Neural cell (in vitro differentiated cells): ENCODE data around the gene NRCAM. TPM values are rescaled to one million over a fixed set of nuclear protein-coding genes. Genes with fewer than 3 reads are reported as not detected.

Source experiments
- H2AFZ ChIP-seq: fragments of 200-600, 300-800 bp; sonication (generic), shearing (Covaris generic); 2 replicates; pipeline ENCODE4 v1.6.0; 2014; ENCODE audit warnings: low read depth, mild to moderate bottlenecking, antibody characterized with exemption, low read length, moderate library complexity
- H3F3A ChIP-seq: fragments of 200-600 bp; shearing (Covaris generic); 2 replicates; pipeline ENCODE4 v1.6.1; 2016; ENCODE audit warnings: mild to moderate bottlenecking, moderate library complexity, mixed read lengths, antibody characterized with exemption, low read length; ENCODE audit not compliant: insufficient read depth, poor library complexity, severe bottlenecking
- H3K27ac ChIP-seq: fragments of 200-600, 300-800 bp; sonication (generic), shearing (Covaris generic); 2 replicates; pipeline ENCODE4 v1.5.1; 2014; ENCODE audit warnings: mild to moderate bottlenecking, low read length, moderate library complexity
- H3K27me3 ChIP-seq: fragments of 300-800, 200-600 bp; sonication (generic), shearing (Covaris generic); 2 replicates; pipeline ENCODE4 v1.6.0; 2014; ENCODE audit warnings: mild to moderate bottlenecking, low read depth, low read length, moderate library complexity; ENCODE audit not compliant: insufficient read depth
- H3K36me3 ChIP-seq: fragments of 300-800, 200-600 bp; sonication (generic), shearing (Covaris generic); 2 replicates; pipeline ENCODE4 v1.5.1; 2014; ENCODE audit warnings: mild to moderate bottlenecking, antibody characterized with exemption, low read length, moderate library complexity; ENCODE audit not compliant: insufficient read depth
- H3K4me2 ChIP-seq: fragments of 300-800, 200-600 bp; sonication (generic), shearing (Covaris generic); 2 replicates; pipeline ENCODE4 v1.6.0; 2014; ENCODE audit warnings: mild to moderate bottlenecking, low read length
- H3K4me3 ChIP-seq: fragments of 300-800, 200-600 bp; sonication (generic), shearing (Covaris generic); 2 replicates; pipeline ENCODE4 v1.5.1; 2014; ENCODE audit warnings: mild to moderate bottlenecking, low read length, moderate library complexity
- H3K79me2 ChIP-seq: fragments of 200-600 bp; shearing (Covaris generic); replicated peaks from 2 replicates; pipeline ENCODE4 v1.6.0; 2014; ENCODE audit warnings: mild to moderate bottlenecking, low read length, moderate library complexity; ENCODE audit not compliant: insufficient read depth
- H3K9ac ChIP-seq: fragments of 300-800, 200-600 bp; sonication (generic), shearing (Covaris generic); 2 replicates; pipeline ENCODE4 v1.6.1; 2016; ENCODE audit warnings: mild to moderate bottlenecking, low read length, mixed read lengths
- H3K9me2 ChIP-seq: fragments of 200-600 bp; shearing (Covaris generic); 2 replicates; pipeline ENCODE4 v1.6.1; 2016; ENCODE audit warnings: mild to moderate bottlenecking, low read length, mixed read lengths; ENCODE audit not compliant: insufficient read depth
- H3K9me3 ChIP-seq: fragments of 200-600, 300-800 bp; sonication (generic), shearing (Covaris generic); 2 replicates; pipeline ENCODE4 v1.6.1; 2016; ENCODE audit warnings: mild to moderate bottlenecking, mixed run types, low read length, moderate library complexity, mixed read lengths
- H4K20me1 ChIP-seq: fragments of 200-600 bp; shearing (Covaris generic); 2 replicates; pipeline ENCODE4 v1.6.1; 2016; ENCODE audit warnings: mild to moderate bottlenecking, mixed run types; ENCODE audit not compliant: insufficient read depth
- EP300 ChIP-seq: fragments of 450-650 bp; conservative IDR thresholded peaks from 2 replicates; pipeline ENCODE4 v1.6.1; 2014; ENCODE audit warnings: antibody characterized with exemption, mild to moderate bottlenecking, moderate library complexity; ENCODE audit not compliant: poor library complexity, severe bottlenecking
- EZH2 ChIP-seq: fragments of 200-600, 300-800 bp; shearing (Covaris generic), sonication (generic); IDR thresholded peaks from 2 replicates; pipeline ENCODE4 v1.6.1; 2014; ENCODE audit warnings: antibody characterized with exemption, low read length, borderline replicate concordance, mild to moderate bottlenecking; ENCODE audit not compliant: insufficient read depth, poor library complexity, severe bottlenecking
- MXI1 ChIP-seq: fragments of 450-650 bp; conservative IDR thresholded peaks from 2 replicates; pipeline ENCODE4 v1.6.1; 2014; ENCODE audit warnings: antibody characterized with exemption, mild to moderate bottlenecking; ENCODE audit not compliant: poor library complexity, severe bottlenecking
- POLR2AphosphoS5 ChIP-seq: IDR thresholded peaks from 2 replicates; pipeline ENCODE4 v1.6.1; 2012
- RAD21 ChIP-seq: fragments of 450-650 bp; conservative IDR thresholded peaks from 2 replicates; pipeline ENCODE4 v1.6.1; 2014; ENCODE audit warnings: antibody characterized with exemption, mild to moderate bottlenecking, moderate library complexity
- SMC3 ChIP-seq: fragments of 450-650 bp; conservative IDR thresholded peaks from 2 replicates; pipeline ENCODE4 v1.6.1; 2014; ENCODE audit warnings: antibody characterized with exemption, mild to moderate bottlenecking, moderate library complexity; ENCODE audit not compliant: poor library complexity
- TAF1 ChIP-seq: IDR thresholded peaks from 2 replicates; pipeline ENCODE4 v1.6.1; 2012; ENCODE audit warnings: low read depth
- polyA plus RNA-seq: library from polyadenylated mRNA; depleted of rRNA; stranded (reverse); fragments of >200 nt; gene quantifications from 2 replicates; pipeline ENCODE4 v1.2.3, GENCODE V29; 2014
- TF ChIP-seq, protein P1 (sequence below): fragments of 450-650 bp; IDR thresholded peaks from 2 replicates; pipeline ENCODE4 v1.5.1; 2014; ENCODE audit warnings: antibody characterized with exemption, mild to moderate bottlenecking, moderate library complexity; ENCODE audit not compliant: poor library complexity, severe bottlenecking
- TF ChIP-seq, protein P2 (sequence below): IDR thresholded peaks from 2 replicates; pipeline ENCODE4 v1.6.1; 2012; ENCODE audit warnings: borderline replicate concordance

Gene NRCAM
- polyA plus RNA-seq, 1 donor from 2014 or later: 90.9 TPM

DNA sequence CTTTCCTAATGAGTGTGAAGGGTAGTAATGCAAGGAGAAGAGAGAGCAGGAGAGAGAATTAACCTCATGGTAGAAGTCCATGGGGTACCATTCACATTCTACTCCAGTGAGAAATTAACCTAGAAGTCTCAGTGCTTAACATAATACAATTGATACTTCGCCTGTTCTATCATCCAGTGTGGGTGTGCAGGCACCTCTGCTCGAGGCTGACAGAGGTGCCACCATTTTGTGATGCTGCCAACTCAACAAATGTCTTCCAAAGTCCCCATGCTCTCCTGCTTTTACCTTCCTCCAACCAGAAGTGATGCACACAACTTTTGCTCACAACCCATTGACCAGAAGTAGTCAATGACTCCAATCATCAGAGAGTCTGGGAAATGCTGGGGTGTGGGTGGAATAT, 207.8 kb downstream of the NRCAM start:
- no peak overlapping the region for H3K4me2 ChIP-seq
- no peaks in the 10 kb centered on the region for H3F3A ChIP-seq
- no peaks in the 10 kb centered on the region for H3K9me3 ChIP-seq
- H4K20me1 ChIP-seq: no peaks in the 10 kb centered on the region
- H2AFZ ChIP-seq: no peak overlapping the region
- no peak overlapping the region for H3K9ac ChIP-seq
- no peaks in the 10 kb centered on the region for H3K27me3 ChIP-seq
- no peaks in the 10 kb centered on the region for H3K36me3 ChIP-seq
- peaks cover 3% of the 10 kb centered on the region for H3K79me2 ChIP-seq
- H3K9me2 ChIP-seq: no peaks in the 10 kb centered on the region
- no peak overlapping the region for H3K4me3 ChIP-seq
- TF ChIP-seq, protein P1, sequence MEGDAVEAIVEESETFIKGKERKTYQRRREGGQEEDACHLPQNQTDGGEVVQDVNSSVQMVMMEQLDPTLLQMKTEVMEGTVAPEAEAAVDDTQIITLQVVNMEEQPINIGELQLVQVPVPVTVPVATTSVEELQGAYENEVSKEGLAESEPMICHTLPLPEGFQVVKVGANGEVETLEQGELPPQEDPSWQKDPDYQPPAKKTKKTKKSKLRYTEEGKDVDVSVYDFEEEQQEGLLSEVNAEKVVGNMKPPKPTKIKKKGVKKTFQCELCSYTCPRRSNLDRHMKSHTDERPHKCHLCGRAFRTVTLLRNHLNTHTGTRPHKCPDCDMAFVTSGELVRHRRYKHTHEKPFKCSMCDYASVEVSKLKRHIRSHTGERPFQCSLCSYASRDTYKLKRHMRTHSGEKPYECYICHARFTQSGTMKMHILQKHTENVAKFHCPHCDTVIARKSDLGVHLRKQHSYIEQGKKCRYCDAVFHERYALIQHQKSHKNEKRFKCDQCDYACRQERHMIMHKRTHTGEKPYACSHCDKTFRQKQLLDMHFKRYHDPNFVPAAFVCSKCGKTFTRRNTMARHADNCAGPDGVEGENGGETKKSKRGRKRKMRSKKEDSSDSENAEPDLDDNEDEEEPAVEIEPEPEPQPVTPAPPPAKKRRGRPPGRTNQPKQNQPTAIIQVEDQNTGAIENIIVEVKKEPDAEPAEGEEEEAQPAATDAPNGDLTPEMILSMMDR: no peak
- TF ChIP-seq MXI1: no peak
- no peak for TF ChIP-seq EZH2
- TF ChIP-seq SMC3: no peak
- TF ChIP-seq TAF1: no peak
- TF ChIP-seq, protein P2, sequence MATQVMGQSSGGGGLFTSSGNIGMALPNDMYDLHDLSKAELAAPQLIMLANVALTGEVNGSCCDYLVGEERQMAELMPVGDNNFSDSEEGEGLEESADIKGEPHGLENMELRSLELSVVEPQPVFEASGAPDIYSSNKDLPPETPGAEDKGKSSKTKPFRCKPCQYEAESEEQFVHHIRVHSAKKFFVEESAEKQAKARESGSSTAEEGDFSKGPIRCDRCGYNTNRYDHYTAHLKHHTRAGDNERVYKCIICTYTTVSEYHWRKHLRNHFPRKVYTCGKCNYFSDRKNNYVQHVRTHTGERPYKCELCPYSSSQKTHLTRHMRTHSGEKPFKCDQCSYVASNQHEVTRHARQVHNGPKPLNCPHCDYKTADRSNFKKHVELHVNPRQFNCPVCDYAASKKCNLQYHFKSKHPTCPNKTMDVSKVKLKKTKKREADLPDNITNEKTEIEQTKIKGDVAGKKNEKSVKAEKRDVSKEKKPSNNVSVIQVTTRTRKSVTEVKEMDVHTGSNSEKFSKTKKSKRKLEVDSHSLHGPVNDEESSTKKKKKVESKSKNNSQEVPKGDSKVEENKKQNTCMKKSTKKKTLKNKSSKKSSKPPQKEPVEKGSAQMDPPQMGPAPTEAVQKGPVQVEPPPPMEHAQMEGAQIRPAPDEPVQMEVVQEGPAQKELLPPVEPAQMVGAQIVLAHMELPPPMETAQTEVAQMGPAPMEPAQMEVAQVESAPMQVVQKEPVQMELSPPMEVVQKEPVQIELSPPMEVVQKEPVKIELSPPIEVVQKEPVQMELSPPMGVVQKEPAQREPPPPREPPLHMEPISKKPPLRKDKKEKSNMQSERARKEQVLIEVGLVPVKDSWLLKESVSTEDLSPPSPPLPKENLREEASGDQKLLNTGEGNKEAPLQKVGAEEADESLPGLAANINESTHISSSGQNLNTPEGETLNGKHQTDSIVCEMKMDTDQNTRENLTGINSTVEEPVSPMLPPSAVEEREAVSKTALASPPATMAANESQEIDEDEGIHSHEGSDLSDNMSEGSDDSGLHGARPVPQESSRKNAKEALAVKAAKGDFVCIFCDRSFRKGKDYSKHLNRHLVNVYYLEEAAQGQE: no peak
- no peak for TF ChIP-seq RAD21
- TF ChIP-seq EP300: no peak
- TF ChIP-seq POLR2AphosphoS5: no peak
- H3K27ac ChIP-seq: no peak overlapping the region

DNA sequence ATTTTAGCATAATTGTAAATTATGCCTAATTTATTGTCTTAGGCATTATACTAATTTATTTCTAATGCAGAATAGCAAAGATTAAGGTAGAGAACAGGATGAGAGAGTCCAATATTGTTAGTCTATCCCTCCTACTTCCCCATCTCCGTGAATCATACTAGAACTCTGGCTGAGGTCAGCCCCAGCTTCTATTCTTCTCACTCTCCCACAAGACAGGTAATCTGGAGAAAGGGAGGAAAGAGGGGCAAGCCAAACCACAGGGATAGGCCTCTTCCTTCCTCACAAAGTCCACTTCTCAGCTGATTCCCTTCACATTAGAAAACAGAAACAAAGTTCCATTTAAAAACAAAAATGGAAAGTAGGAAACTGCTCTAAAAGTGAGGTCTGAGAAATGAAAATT, 208.6 kb downstream of the NRCAM start:
- no peaks in the 10 kb centered on the region for H3K9me2 ChIP-seq
- H2AFZ ChIP-seq: no peak overlapping the region
- no peak overlapping the region for H3K27ac ChIP-seq
- H3K9ac ChIP-seq: no peak overlapping the region
- TF ChIP-seq POLR2AphosphoS5 (no peak), SMC3 (no peak), RAD21 (no peak), TAF1 (no peak), EP300 (no peak), EZH2 (no peak), MXI1 (no peak)
- TF ChIP-seq, protein P1: no peak
- TF ChIP-seq, protein P2: no peak
- H3K79me2 ChIP-seq: peaks cover 3% of the 10 kb centered on the region
- H3K27me3 ChIP-seq: no peaks in the 10 kb centered on the region
- H3F3A ChIP-seq: no peaks in the 10 kb centered on the region
- no peak overlapping the region for H3K4me2 ChIP-seq
- no peaks in the 10 kb centered on the region for H3K9me3 ChIP-seq
- no peaks in the 10 kb centered on the region for H3K36me3 ChIP-seq
- H4K20me1 ChIP-seq: no peaks in the 10 kb centered on the region
- no peak overlapping the region for H3K4me3 ChIP-seq
